GM23248 (cell line): Measurements from ENCODE around the gene SLC25A45.
"Not testable (repeated sequence)": the region's sequence is repeated elsewhere in the genome, so short reads cannot be mapped to it uniquely, and the experiment has no call there.

ENCODE experiments used
- EZH2 ChIP-seq: fragments of 200-600 bp; sonication (generic); IDR thresholded peaks from 2 replicates; pipeline ENCODE4 v1.6.1; 2018; ENCODE audit warnings: antibody characterized with exemption, mild to moderate bottlenecking; ENCODE audit not compliant: insufficient read depth, poor library complexity, severe bottlenecking
- EZH2phosphoT487 ChIP-seq: fragments of 200-600 bp; sonication (generic); IDR thresholded peaks from 2 replicates; pipeline ENCODE4 v1.6.1; 2018; ENCODE audit warnings: antibody characterized with exemption, moderate library complexity, mild to moderate bottlenecking, low read depth; ENCODE audit not compliant: insufficient read depth

- not testable (repeated sequence) for TF ChIP-seq EZH2, EZH2phosphoT487
Observed at GRCh38 chr11:65413077-65413664, 30.7 kb upstream of the SLC25A45 start.
